Naive B cell (primary cell): ENCODE data around the gene FLT3. TPM values are rescaled to one million over a fixed set of nuclear protein-coding genes. Genes with fewer than 3 reads are reported as not detected.
"Not testable (repeated sequence)": the region's sequence is repeated elsewhere in the genome, so short reads cannot be mapped to it uniquely, and the experiment has no call there.

ENCODE experiments used
- ATAC-seq, 2 donors: fragments of 150-1000 bp; cut with Tn5 transposase; 2 replicates each; pipeline ENCODE4 v1.10.0; 2021; ENCODE audit warnings: low read depth in 2 of 2, mild to moderate bottlenecking in 2 of 2, moderate library complexity in 2 of 2
- DNase-seq: peaks from one replicate; pipeline ENCODE4 v3.0.0; 2022
- H3K27ac Mint-ChIP-seq, 6 donors: one replicate each; pipeline ENCODE4 v1.8.0; 2020 to 2022; ENCODE audit warnings: mild to moderate bottlenecking in 6 of 6, mixed read lengths in 6 of 6, moderate library complexity in 5 of 6, inconsistent platforms in 2 of 6
- H3K27me3 Mint-ChIP-seq, 3 donors: one replicate each; pipeline ENCODE4 v1.8.0; 2021 to 2022; ENCODE audit warnings: mixed read lengths in 3 of 3, mild to moderate bottlenecking in 1 of 3
- H3K36me3 Mint-ChIP-seq, 2 donors: one replicate each; pipeline ENCODE4 v1.8.0; 2020 to 2022; ENCODE audit warnings: mixed read lengths in 2 of 2, inconsistent platforms in 1 of 2, mild to moderate bottlenecking in 1 of 2
- H3K4me1 Mint-ChIP-seq, 3 donors: one replicate each; pipeline ENCODE4 v1.8.0; 2020 to 2022; ENCODE audit warnings: mixed read lengths in 3 of 3, inconsistent platforms in 1 of 3, mild to moderate bottlenecking in 1 of 3, moderate library complexity in 1 of 3
- H3K4me3 Mint-ChIP-seq, 8 donors: one replicate each; pipeline ENCODE4 v1.8.0; 2020 to 2022; ENCODE audit warnings: mild to moderate bottlenecking in 8 of 8, mixed read lengths in 8 of 8, moderate library complexity in 8 of 8, inconsistent platforms in 2 of 8
- H3K9me3 Mint-ChIP-seq, 7 donors: one replicate each; pipeline ENCODE4 v1.8.0; 2020 to 2022; ENCODE audit warnings: mixed read lengths in 7 of 7, mild to moderate bottlenecking in 5 of 7, inconsistent platforms in 2 of 7, moderate library complexity in 1 of 7
- polyA plus RNA-seq, 6 donors: library from polyadenylated mRNA; unstranded; fragments of 300-500 nt; fragmentation: Illumina TruSeq; gene quantifications; one replicate each; pipeline ENCODE4 v1.2.3, GENCODE V29; 2021; ENCODE audit warnings: low read depth in 6 of 6

The FLT3 gene
- under 1 TPM in 3 of 6 donors, not detected in 3; 0.08 to 0.47 (median 0.36) TPM for polyA plus RNA-seq

DNA sequence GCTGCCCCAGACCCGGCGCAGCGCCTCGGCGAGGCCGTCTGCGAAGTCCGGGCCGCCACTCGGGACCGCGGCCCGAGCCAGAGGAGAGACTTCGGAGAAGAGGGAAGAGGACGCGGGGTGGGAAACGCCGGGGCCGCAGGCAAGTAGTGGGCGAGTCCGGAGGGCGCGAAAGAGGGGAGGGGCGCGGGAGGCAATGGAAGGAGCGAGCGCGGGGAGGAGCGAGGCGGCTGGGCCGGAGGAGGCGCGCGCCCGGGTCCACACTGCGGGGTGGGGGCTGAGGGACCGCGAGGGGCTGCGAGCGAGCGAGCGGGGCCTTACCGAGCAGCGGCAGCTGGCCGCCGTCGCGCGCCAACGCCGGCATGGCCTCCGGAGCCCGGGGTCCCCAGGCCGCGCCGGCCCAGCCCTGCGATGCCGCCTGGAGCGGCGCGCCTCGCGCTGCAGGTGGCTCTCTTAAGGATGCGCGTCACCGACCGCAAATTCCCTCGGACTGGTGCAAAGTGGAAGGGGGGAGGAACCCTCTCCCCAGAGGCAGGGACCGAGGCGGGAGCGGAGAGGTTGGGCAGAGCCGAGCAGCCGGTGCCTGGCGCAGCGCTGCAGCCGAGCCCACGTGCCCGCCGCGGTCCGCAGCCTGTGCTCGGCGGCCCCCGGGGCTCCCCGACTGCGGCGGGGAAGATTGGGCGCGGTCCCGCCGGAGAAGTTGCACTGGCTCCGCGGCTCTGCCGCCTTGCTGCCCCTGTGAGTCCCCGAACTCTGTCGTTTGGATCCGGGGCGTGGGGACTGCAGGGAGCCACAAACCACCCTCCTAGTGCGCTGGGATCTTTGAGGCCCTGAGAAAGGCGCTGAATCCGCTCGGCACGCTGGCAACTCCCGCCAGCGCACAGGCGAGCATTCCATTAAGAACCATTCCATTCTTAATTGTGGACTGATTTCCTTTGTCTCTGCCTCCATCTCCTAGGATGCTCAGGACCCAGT, at the start of gene FLT3:
FLT3 (minus strand) TSS at position 427 of the 972 bp plus-strand sequence; CDS start at position 361, 66 bp downstream.
- Mint-ChIP-seq H3K36me3 (no peaks in the 10 kb centered on the region), H3K9me3 (peaks cover 0 to 4% (median 0%) of the 10 kb centered on the region in 7 donors), H3K4me1 (peaks cover 6 to 13% (median 7%) of the 10 kb centered on the region in 3 donors), H3K4me3 (peak within 1 kb of the TSS; percentile 80 to 92 (median 85)), H3K27me3 (peaks cover 40 to 42% (median 40%) of the 10 kb centered on the region in 3 donors), H3K27ac (peak within 1 kb of the TSS in 3 of 6 donors; percentile 20 to 80 (median 46))
- ATAC-seq (peak; percentile 78 to 81), DNase-seq (peak; percentile 47)

DNA sequence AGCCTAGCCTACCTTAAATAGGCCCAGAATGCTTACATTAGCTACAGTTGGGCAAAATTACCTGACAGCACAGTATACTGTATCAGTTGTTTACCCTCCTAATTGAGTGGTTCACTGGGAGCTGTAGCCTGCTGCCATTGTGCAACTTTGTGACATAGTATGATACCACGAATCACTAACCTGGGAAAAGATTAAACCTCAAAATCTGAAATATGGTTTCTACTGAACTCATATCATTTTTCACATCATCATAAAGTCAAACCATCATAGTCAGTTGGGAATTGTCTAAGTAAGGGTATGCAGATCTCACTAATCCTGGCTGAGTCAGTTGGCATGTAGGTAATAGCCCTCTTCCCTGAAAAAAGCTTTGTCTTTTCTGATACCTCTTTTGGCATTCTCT, 47.1 kb upstream of the FLT3 start:
- DNase-seq (no peak), ATAC-seq (no peak)
- no peaks in the 10 kb centered on the region for H3K36me3 Mint-ChIP-seq
- peak overlapping the region in 1 of 8 donors; percentile 3 for H3K4me3 Mint-ChIP-seq
- H3K27ac Mint-ChIP-seq = peak overlapping the region in 1 of 6 donors; percentile 53
- no peaks in the 10 kb centered on the region for H3K9me3 Mint-ChIP-seq
- no peaks in the 10 kb centered on the region for H3K27me3 Mint-ChIP-seq
- H3K4me1 Mint-ChIP-seq = peaks cover 36 to 80% (median 59%) of the 10 kb centered on the region in 3 donors

DNA sequence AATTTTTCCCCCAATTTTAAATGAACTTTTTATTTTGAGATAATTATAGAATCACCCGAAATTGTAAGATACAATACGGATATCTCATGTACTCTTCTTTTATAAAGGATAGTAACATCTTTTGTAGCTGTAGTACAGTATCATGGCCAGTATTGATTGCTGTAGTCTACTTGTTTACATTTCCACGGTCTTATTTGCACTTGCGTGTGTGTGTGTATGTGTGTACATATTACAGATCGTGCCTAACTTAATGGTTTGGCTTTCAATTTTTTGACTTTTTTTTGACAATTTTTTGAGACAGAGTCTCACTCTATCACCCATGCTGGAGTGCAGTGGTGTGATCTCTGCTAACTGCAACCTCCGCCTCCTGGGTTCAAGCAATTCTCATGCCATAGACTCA, 44.7 kb upstream of the FLT3 start:
- H3K27ac Mint-ChIP-seq = no peak overlapping the region
- no peaks in the 10 kb centered on the region for H3K27me3 Mint-ChIP-seq
- H3K4me1 Mint-ChIP-seq = peaks cover 43 to 86% (median 60%) of the 10 kb centered on the region in 3 donors
- H3K9me3 Mint-ChIP-seq = no peaks in the 10 kb centered on the region
- DNase-seq (no peak), ATAC-seq (no peak)
- H3K4me3 Mint-ChIP-seq = peak overlapping the region in 1 of 8 donors; percentile 25
- H3K36me3 Mint-ChIP-seq = no peaks in the 10 kb centered on the region

DNA sequence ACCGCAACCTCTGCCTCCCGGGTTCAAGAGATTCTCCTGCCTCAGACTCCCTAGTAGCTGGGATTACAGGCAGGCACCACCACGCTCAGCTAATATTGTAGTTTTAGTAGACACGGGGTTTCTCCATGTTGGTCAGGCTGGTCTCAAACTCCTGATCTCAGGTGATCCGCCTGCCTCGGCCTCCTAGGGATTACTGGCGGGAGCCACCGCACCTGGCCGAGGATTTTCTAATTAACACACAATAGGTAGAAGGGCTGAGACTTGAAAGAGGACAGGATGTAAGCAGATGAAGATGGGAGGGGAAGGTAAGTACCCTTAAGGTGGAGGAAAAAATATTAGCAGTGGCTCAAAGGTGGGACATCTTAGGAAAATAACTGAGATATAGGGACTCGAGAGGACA, 41.2 kb upstream of the FLT3 start:
- not testable (repeated sequence) for H3K36me3 Mint-ChIP-seq, ATAC-seq, H3K27me3 Mint-ChIP-seq, DNase-seq, H3K9me3 Mint-ChIP-seq
- H3K27ac Mint-ChIP-seq = peak overlapping the region in 2 of 6 donors; percentile 0 to 69
- H3K4me1 Mint-ChIP-seq = peaks cover 51 to 71% (median 64%) of the 10 kb centered on the region in 3 donors
- peak overlapping the region; percentile 79 to 97 (median 93) for H3K4me3 Mint-ChIP-seq

- Mint-ChIP-seq H3K4me3 (peak overlapping the region; percentile 84 to 98 (median 96)), H3K4me1 (peaks cover 46 to 72% (median 65%) of the 10 kb centered on the region in 3 donors), H3K36me3 (no peaks in the 10 kb centered on the region)
Observed at GRCh38 chr13:28140433-28141125, 40.2 kb upstream of the FLT3 start.

DNA sequence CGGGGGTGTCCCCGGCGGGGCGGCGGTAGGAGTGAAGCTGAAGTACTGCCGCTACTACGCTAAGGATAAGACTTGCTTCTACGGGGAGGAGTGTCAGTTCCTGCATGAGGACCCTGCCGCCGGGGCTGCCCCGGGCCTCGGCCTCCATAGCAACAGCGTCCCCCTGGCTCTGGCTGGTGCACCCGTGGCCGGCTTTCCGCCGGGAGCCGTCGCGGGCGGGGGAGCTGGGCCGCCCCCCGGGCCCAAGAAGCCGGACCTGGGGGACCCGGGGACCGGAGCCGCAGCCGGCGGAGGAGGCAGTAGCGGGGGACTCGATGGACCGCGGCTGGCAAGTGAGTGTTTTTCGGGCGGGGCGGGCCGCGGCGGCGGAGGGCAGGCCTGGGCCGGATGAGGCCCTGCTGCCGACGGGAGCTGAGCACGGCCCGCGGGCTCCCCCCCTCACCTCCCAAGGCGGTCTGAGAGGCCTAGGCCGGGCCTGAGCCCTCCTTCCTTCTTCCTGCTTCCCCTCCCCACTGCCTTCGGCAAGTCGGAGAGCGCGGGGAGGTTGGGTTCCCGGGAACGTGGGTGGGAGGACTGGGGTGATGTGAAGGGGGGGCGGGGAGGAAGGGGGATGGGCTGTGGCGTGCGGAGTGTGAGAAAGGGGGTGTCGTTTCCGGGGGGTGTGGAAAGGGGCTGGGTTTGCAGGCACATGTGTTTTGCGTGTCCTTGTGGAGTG, 38.5 kb upstream of the FLT3 start:
- DNase-seq = peak; percentile 89
- Mint-ChIP-seq H3K4me1 (peaks cover 46 to 64% (median 60%) of the 10 kb centered on the region in 3 donors), H3K9me3 (peaks cover 0 to 1% (median 0%) of the 10 kb centered on the region in 7 donors), H3K36me3 (no peaks in the 10 kb centered on the region), H3K4me3 (peak overlapping the region; percentile 84 to 98 (median 96)), H3K27ac (peak overlapping the region; percentile 92 to 99 (median 98)), H3K27me3 (no peaks in the 10 kb centered on the region)
- peak; percentile 60 to 61 for ATAC-seq

More at GRCh38 chr13:28140433-28141125, 40.2 kb upstream of the FLT3 start:
- peak overlapping the region; percentile 78 to 99 (median 98) for H3K27ac Mint-ChIP-seq
- peaks cover 0 to 1% (median 0%) of the 10 kb centered on the region in 7 donors for H3K9me3 Mint-ChIP-seq
- no peak for DNase-seq
- ATAC-seq = no peak
- H3K27me3 Mint-ChIP-seq = no peaks in the 10 kb centered on the region

DNA sequence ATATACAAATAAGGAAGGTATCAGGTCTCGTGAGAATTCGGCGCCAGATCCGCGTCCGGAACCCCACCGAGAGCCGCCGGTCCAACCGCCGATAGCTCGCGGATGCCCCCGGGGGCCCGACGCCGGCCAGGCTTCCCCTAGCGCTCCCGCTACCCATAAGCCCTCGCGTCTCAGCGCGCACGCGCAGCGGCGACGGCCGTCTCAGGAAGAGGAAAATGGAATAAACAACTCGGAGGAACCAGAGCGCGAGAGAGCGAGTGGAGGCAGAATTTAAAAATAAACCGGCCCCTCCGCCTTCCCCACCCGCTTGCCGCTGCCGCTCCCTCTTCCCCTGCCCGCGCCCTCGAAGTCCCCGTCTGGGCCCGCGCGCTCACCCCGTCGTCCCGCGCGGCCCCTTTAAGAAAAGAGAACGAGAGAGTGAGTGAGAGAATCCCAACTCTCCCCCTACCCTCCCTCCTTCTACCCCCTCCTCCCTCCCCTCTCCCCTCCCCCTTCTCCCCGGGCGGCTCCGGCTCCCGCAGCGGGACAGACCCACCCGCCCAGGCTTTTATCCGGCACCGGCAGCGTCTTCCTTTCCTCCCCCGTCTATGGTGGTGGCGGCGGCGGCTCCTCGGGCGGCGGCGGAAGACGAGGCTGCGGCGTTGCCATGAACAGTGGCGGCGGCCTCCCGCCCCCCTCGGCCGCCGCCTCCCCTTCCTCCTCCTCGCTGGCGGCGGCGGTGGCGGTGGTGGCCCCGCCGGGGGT, 37.8 kb upstream of the FLT3 start, which contains the start of gene PAN3:
PAN3 (plus strand) TSS at position 534 of the 744 bp plus-strand sequence; CDS start at position 647, 113 bp downstream.
- DNase-seq (peak; percentile 94), ATAC-seq (peak; percentile 67 to 70)
- peak within 1 kb of the TSS; percentile 92 to 99 (median 98) for H3K27ac Mint-ChIP-seq
- no peaks in the 10 kb centered on the region for H3K36me3 Mint-ChIP-seq
- H3K27me3 Mint-ChIP-seq = no peaks in the 10 kb centered on the region
- peaks cover 0 to 1% (median 0%) of the 10 kb centered on the region in 7 donors for H3K9me3 Mint-ChIP-seq
- H3K4me1 Mint-ChIP-seq = peaks cover 42 to 62% (median 59%) of the 10 kb centered on the region in 3 donors
- H3K4me3 Mint-ChIP-seq = peak within 1 kb of the TSS; percentile 84 to 99 (median 96)

GRCh38 chr13:28137596-28137995, 37.2 kb upstream of the FLT3 start:
- Mint-ChIP-seq H3K4me1 (peaks cover 40 to 56% (median 54%) of the 10 kb centered on the region in 3 donors), H3K27ac (peak overlapping the region; percentile 92 to 99 (median 98)), H3K9me3 (peaks cover 0 to 1% (median 0%) of the 10 kb centered on the region in 7 donors), H3K27me3 (no peaks in the 10 kb centered on the region), H3K4me3 (peak overlapping the region; percentile 84 to 99 (median 96)), H3K36me3 (no peaks in the 10 kb centered on the region)
- no peak for DNase-seq
- peak in 1 of 2 donors; percentile 7 for ATAC-seq

DNA sequence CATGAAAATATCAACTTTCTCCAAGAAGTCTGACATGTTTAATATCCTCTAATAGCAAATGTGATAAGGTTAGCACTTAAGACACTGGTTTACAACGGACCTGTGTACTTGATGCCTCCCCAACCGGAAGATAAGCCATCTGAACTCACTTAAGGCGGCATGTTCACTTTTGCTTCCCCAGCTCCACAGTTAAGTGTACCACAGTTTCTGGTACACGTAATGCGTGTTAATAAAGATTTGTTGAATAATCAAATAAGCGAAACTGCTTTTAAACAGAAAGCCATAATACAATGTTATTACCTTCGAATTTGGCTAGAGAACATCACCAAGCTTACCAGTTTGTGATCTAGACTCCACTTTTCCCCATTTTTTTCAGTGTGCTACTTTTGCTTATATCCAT, 36.5 kb upstream of the FLT3 start:
- H3K27ac Mint-ChIP-seq = peak overlapping the region; percentile 92 to 99 (median 98)
- peaks cover 0 to 1% (median 0%) of the 10 kb centered on the region in 7 donors for H3K9me3 Mint-ChIP-seq
- H3K27me3 Mint-ChIP-seq = no peaks in the 10 kb centered on the region
- H3K4me1 Mint-ChIP-seq = peaks cover 33 to 49% (median 47%) of the 10 kb centered on the region in 3 donors
- no peaks in the 10 kb centered on the region for H3K36me3 Mint-ChIP-seq
- H3K4me3 Mint-ChIP-seq = peak overlapping the region; percentile 84 to 99 (median 96)
- no peak for DNase-seq
- ATAC-seq = no peak

DNA sequence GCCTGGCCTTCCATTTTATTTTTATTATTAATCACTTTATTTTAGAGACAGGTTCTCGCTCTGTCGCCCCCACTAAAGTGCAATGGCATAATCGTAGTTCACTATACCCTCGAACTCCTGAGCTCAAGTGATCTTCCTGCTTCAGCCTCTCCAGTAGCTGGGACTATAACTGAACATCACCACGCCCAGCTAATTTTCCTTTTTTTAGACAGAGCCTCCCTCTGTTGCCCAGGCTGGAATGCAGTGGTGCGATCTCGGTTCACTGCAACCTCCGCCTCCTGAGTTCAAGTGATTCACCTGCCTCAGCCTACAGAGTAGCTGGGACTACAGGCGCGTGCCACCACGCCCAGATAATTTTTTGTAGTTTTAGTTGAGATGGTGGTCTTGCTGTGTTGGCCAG, 31.3 kb upstream of the FLT3 start:
- Mint-ChIP-seq H3K4me3 (no peak overlapping the region), H3K27ac (no peak overlapping the region), H3K4me1 (peaks cover 8 to 23% (median 23%) of the 10 kb centered on the region in 3 donors), H3K27me3 (no peaks in the 10 kb centered on the region), H3K9me3 (no peaks in the 10 kb centered on the region), H3K36me3 (no peaks in the 10 kb centered on the region)
- DNase-seq = no peak
- ATAC-seq = no peak

DNA sequence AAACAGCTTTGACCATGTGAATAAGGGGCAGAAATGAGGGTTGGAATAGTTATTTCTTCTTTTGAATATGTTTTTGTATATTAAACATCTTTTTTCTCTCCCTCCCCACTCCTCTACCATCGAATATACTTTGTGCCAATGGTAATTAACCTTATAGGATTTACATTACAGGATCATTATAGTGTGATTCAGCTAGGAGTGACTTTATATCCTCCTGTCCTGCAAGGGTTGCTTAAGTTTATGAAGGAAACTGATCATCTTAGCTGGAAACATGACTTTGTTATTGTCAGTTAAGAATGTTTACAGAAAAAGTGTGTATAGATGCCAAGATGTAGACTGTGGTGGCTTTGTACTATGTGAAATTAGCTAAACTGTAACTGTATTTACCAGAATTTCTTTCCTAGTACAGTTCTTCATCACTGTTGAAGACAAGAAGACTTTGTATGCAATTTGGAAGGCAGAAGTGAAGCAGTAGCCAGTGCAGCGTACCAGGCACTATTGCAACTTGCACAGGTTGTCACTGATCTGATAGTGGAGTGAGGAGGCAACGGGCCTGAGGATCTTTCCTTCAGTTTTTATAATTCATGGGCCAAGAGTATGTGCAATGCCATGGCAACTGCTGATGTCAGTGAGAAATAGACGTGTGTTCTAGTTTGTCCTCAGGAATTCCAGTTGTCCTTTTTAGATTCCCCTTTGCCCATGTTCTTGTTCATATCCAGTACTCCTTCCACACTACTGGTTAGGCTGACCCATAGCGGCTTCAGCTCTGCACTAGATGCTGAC, 29.7 kb upstream of the FLT3 start:
- Mint-ChIP-seq H3K4me1 (peaks cover 8 to 18% (median 11%) of the 10 kb centered on the region in 3 donors), H3K36me3 (no peaks in the 10 kb centered on the region), H3K4me3 (no peak overlapping the region), H3K9me3 (no peaks in the 10 kb centered on the region), H3K27ac (peak overlapping the region in 1 of 6 donors; percentile 26), H3K27me3 (no peaks in the 10 kb centered on the region)
- ATAC-seq (no peak), DNase-seq (no peak)
